ENCODE data around the gene EFNA5.
"Not testable (repeated sequence)": the region's sequence is repeated elsewhere in the genome, so short reads cannot be mapped to it uniquely, and the experiment has no call there.

Gene EFNA5

GRCh38 chr5:107458322-107458721, 212.4 kb downstream of the EFNA5 start:
- DNase-seq (ENCODE audit: low read depth in 2 of 2) = no peak

DNA sequence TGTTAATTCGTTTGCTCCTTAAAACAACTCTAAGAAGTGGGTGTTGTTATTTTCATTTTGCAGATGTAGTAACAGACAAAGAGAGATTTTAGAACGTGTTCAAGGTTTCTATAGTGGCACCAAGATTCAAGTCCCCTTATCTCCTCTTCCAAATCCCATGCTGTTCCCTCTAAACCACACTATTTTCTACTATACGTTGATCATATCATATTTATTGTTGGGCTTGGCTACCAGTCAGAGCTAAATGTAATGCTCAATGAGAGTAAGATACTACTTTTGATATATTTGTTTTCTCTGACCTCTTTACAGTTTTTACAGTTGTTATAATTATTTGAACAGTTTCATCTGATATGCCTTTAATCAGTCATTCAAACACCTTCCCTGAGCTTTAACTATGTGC, 212.9 kb downstream of the EFNA5 start:
- DNase-seq (ENCODE audit: low read depth in 2 of 2) = no peak

- DNase-seq (ENCODE audit: low read depth in 2 of 2) = no peak
Observed at GRCh38 chr5:107457138-107457537, 213.6 kb downstream of the EFNA5 start.

GRCh38 chr5:107456281-107456715, 214.4 kb downstream of the EFNA5 start:
- DNase-seq (ENCODE audit: low read depth in 2 of 2) = no peak

- DNase-seq (ENCODE audit: low read depth in 2 of 2) = no peak
Observed at GRCh38 chr5:107455111-107455544, 215.6 kb downstream of the EFNA5 start.

- not testable (repeated sequence) for DNase-seq (ENCODE audit: low read depth in 2 of 2)
Observed at GRCh38 chr5:107451827-107452226, 218.9 kb downstream of the EFNA5 start.

DNA sequence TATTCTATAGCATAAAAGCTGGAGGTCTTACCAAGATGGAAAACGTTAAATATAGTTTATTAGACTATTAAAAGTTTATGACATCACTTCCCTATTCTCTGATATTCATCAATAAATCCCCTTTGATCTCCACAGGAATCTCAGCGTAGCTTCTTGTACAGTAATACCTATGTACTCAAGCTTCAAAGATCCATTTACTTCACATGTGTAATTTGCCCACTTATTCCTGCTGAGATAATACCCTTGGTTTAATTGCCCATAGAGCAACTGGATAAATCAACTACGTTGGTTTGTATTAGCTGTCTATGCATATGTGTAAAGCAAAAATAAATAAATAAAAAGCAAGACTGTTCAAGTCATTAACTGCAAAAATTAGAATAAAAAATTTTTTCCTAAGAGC, 219.7 kb downstream of the EFNA5 start:
- DNase-seq (ENCODE audit: low read depth in 2 of 2) = no peak

GRCh38 chr5:107450531-107450930, 220.2 kb downstream of the EFNA5 start:
- DNase-seq (ENCODE audit: low read depth in 2 of 2) = no peak

DNA sequence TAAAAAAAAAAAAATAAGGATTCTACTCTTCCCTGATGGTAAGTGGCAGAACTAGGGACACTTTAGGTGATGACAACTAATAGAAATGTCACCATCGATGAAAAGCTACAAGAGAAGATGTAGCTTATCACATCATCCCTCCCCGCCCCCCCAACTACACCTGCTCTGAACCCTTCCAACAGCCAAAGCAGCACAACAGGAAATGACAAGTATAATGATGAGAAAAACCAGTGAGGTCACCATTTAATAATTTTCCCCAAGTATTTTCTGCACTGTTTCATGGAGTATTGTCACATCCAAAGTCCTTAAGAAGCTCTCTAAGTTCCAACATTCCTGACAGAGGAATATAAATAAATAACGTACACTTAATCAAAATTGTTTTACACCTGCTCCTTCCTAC, 221.4 kb downstream of the EFNA5 start:
- DNase-seq (ENCODE audit: low read depth in 2 of 2) = no peak

GRCh38 chr5:107447587-107447986, 223.2 kb downstream of the EFNA5 start:
- no peak for DNase-seq (ENCODE audit: low read depth in 2 of 2)

GRCh38 chr5:107446972-107447371, 223.8 kb downstream of the EFNA5 start:
- no peak for DNase-seq (ENCODE audit: low read depth in 2 of 2)

GRCh38 chr5:107444300-107444699, 226.4 kb downstream of the EFNA5 start:
- DNase-seq (ENCODE audit: low read depth in 2 of 2) = no peak

- DNase-seq (ENCODE audit: low read depth in 2 of 2) = no peak
Observed at GRCh38 chr5:107443897-107444296, 226.8 kb downstream of the EFNA5 start.

DNA sequence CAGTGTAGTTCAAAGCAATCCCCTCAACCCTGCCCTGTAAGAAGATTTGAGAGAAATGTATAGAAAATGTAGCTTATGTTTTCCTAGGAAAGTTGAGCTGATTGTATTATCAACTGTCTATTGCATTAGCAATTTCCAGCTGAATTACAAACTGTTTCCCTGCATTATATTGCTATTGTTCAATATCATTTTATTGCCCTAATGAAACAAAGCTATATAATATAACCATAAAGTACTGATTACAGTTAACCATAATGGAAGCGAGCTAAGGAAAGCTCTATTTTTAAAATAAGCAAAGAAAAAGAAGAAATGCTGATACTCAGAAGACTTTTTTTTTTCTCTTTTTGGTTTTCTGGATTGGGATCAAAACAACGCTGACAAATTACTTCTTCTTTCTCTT, 228.3 kb downstream of the EFNA5 start:
- no peak for DNase-seq (ENCODE audit: low read depth in 2 of 2)

DNA sequence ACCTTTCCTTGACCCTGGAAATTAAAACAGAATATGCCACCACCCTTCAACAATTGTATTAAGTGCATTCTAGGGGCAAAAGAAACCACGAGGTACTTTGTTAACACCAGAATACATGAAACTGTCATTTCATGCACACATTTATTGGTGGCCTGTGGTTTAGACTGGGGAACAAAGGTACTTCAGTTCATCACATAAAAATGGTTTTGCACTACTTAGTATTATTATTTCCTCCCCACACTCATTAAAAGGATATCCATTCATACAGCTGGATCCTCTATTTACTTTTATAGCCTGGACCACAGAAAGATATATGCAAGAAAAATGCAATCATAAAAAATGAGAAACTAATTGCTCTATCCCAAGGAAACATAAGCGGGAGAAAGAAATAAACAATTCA, 230.9 kb downstream of the EFNA5 start:
- DNase-seq (ENCODE audit: low read depth in 2 of 2) = no peak

DNA sequence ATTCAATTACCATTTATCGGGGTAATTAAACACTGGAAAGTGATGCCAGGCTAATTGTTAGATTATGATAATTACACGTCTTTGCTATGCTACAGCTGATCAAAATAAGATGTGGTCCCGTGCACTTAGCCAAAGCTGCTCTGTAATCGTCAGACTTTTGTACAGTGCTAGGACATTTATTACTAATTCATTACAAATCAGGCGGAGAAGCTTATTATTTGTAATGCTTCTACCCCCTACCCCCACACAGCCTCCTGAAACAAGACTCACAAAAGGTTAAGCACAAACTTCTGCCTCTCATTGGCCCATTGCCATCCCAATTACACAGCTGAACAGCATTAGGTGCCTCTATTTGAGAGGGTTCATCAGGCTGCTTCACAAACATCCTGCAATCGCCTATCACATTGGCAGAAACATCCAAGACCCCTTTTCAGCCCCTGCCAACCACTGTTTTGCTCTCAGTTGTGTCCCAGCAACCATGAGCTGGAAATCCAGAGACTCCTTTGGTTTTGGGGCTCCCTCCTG, 232.7 kb downstream of the EFNA5 start:
- no peak for DNase-seq (ENCODE audit: low read depth in 2 of 2)

- no peak for DNase-seq (ENCODE audit: low read depth in 2 of 2)
Observed at GRCh38 chr5:107437154-107437553, 233.6 kb downstream of the EFNA5 start.

- no peak for DNase-seq (ENCODE audit: low read depth in 2 of 2)
Observed at GRCh38 chr5:107436201-107436600, 234.5 kb downstream of the EFNA5 start.

DNA sequence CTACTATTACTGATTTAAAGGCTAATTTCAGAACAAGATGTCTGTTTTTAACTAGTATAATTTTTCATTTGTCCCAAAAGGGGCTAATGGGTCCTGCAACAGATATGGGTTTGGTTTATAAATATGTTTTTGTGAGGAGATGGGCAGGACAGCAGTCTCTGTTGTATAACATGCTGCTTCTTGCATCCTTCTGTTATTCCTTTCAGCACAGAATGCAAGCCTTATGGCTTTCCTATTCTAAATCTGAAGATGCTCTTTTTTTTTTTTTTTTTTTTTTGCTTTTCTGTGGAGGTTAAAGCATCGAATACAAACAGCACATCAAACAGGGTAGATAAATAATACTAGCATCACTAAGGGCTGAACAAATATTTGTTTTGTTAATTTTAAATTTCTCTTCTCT, 235.7 kb downstream of the EFNA5 start:
- no peak for DNase-seq (ENCODE audit: low read depth in 2 of 2)

- DNase-seq (ENCODE audit: low read depth in 2 of 2) = not testable (repeated sequence)
Observed at GRCh38 chr5:107433646-107434045, 237.1 kb downstream of the EFNA5 start.

- DNase-seq (ENCODE audit: low read depth in 2 of 2) = no peak
Observed at GRCh38 chr5:107431998-107432397, 238.7 kb downstream of the EFNA5 start.

DNA sequence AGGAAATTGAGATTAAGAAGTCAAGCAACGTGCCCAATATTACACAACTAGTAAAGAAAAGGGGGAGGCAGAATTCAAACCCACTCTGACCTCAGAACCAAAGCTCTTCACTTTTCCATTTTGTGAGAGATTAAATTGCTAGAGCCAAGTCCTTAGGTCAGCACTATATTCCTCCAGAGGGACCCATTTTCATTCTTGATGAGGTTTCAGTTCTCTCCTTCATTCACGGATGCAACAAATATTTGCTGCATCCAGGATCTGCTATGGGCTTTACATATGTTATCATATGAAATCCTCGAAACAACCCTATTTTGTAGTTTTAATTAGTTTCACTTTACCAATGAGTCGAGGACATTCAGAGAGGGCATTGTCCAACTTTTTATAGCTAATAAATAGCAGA, 239.2 kb downstream of the EFNA5 start:
- no peak for DNase-seq (ENCODE audit: low read depth in 2 of 2)

DNA sequence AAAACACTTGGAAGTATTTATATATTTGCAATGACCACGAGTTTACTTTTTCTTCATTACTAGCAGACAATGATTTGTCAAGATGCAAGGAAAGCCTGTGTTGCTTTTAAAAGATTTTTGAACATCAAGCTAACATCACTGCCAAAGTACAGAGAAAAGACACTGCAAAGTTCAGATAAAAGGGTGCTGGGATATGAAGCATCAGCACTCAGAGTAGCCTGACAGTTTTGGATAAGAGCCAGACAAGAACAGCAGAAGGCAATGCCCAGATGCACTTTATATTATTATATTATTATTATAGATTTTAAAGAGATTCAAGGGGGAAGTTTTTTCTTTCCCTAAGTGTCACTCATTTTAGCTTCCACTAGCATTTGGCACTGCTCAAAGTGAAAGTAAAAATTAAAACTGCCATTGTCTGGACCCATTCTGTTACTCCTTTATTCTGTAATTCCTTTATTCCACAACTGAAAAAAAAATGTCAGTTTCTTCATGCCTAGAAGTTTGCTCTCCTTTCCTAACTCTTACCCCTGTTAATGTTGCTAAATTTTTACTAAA, 240.6 kb downstream of the EFNA5 start:
- DNase-seq (ENCODE audit: low read depth in 2 of 2) = no peak

- no peak for DNase-seq (ENCODE audit: low read depth in 2 of 2)
Observed at GRCh38 chr5:107428303-107428813, 242.4 kb downstream of the EFNA5 start.

Data from activated CD8-positive, alpha-beta memory T cell treated with anti-CD3 and anti-CD28 coated beads for 4 hours (primary cell).